Fibroblast of lung (primary cell): ENCODE results near the gene JPT1.

ENCODE experiments used
- CTCF ChIP-seq, 2 donors: IDR thresholded peaks in 1 of 2; conservative IDR thresholded peaks in 1 of 2; 1 replicate in 1 of 2; 2 replicates in 1 of 2; pipeline ENCODE4 v1.5.1; 2011 to 2012; ENCODE audit warnings: low read length in 2 of 2, control low read depth in 1 of 2, inconsistent platforms in 1 of 2, low read depth in 1 of 2, mild to moderate bottlenecking in 1 of 2
- EZH2 ChIP-seq: IDR thresholded peaks from 2 replicates; pipeline ENCODE4 v1.5.1; 2012; ENCODE audit warnings: low read length, control low read depth, mild to moderate bottlenecking; ENCODE audit errors: missing control alignments

GRCh38 chr17:75125984-75126383 is 28.3 kb downstream of the JPT1 start:
- TF ChIP-seq CTCF (conservative IDR thresholded peaks at IDR 0.05 in 1 of 2, IDR thresholded peaks at IDR 0.05 in 1 of 2; ENCODE audit: low read depth in 1 of 2, low read length in 2 of 2), result no peak
- no peak for TF ChIP-seq EZH2
